Colonic mucosa (tissue), 4 donors: Measurements from ENCODE around the gene SLC25A44. TPM values are rescaled to one million over a fixed set of nuclear protein-coding genes. Genes with fewer than 3 reads are reported as not detected.
"Not testable (repeated sequence)": the region's sequence is repeated elsewhere in the genome, so short reads cannot be mapped to it uniquely, and the experiment has no call there.

Experiments used
- DNase-seq: peaks from one replicate; pipeline ENCODE4 v3.0.0-alpha.2; 2020
- H3K27ac ChIP-seq: fragments of 200-600 bp; one replicate; pipeline ENCODE4 v1.8.0; 2021
- H3K27me3 ChIP-seq: fragments of 200-600 bp; one replicate; pipeline ENCODE4 v1.8.0; 2021
- H3K36me3 ChIP-seq: fragments of 200-600 bp; one replicate; pipeline ENCODE4 v1.8.0; 2021
- H3K4me1 ChIP-seq: fragments of 200-600 bp; one replicate; pipeline ENCODE4 v1.8.0; 2021; ENCODE audit warnings: mild to moderate bottlenecking
- H3K4me3 ChIP-seq: fragments of 200-600 bp; one replicate; pipeline ENCODE4 v1.8.0; 2021
- H3K9ac ChIP-seq, 2 donors: one replicate each; pipeline ENCODE4 v1.7.0; 2013; ENCODE audit warnings: control low read depth in 2 of 2, low read depth in 2 of 2, low read length in 2 of 2
- H3K9me3 ChIP-seq: fragments of 200-600 bp; one replicate; pipeline ENCODE4 v1.8.0; 2021
- intact Hi-C: fragments of 100-400 bp; cut with DNase I; formaldehyde crosslinking; loops from one replicate; pipeline ENCODE4 v1.14.1; 2022
- total RNA-seq, 2 donors: library from RNA; stranded (reverse); fragmentation: NEBNext Ultra II Directional in 1 of 2; extraction: Animal tissue kit (Norgen Biotek cat#: 25700) in 1 of 2; gene quantifications; one replicate each; pipeline ENCODE4 v1.2.1, GENCODE V29; 2021
- TF ChIP-seq, protein P1 (sequence below): fragments of 200-600 bp; IDR thresholded peaks from one replicate; pipeline ENCODE4 v1.8.0; 2022; ENCODE audit warnings: antibody characterized with exemption, mild to moderate bottlenecking
- donor health status: healthy.
- donor health status: DM: no; HTN: no; CAD: no.
- donor health status: DM: no; HTN: no; CAD: no.

Gene SLC25A44
- total RNA-seq, 2 donors from 2014 or later = 23.6 to 26.8 TPM

DNA sequence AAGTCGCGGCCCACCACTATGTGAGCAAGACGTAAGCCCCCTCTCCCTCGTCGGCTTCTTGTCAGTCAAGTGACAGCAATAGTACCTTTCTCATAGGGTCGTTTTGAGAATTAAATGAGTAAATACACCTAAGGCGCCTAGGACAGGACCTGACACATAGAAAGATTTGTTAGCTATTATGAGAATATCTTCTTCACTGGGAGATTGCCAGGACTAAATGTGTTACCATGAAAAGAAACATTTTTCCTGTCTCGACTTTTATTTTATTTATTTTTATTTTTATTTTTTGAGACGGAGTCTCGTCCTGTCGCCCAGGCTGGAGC lies 19.7 kb downstream of the SLC25A44 start:
- peaks cover 4% of the 10 kb centered on the region for H3K4me1 ChIP-seq
- peak overlapping the region; percentile 85 to 88 for H3K9ac ChIP-seq
- peak overlapping the region; percentile 76 for H3K4me3 ChIP-seq
- TF ChIP-seq, protein P1, sequence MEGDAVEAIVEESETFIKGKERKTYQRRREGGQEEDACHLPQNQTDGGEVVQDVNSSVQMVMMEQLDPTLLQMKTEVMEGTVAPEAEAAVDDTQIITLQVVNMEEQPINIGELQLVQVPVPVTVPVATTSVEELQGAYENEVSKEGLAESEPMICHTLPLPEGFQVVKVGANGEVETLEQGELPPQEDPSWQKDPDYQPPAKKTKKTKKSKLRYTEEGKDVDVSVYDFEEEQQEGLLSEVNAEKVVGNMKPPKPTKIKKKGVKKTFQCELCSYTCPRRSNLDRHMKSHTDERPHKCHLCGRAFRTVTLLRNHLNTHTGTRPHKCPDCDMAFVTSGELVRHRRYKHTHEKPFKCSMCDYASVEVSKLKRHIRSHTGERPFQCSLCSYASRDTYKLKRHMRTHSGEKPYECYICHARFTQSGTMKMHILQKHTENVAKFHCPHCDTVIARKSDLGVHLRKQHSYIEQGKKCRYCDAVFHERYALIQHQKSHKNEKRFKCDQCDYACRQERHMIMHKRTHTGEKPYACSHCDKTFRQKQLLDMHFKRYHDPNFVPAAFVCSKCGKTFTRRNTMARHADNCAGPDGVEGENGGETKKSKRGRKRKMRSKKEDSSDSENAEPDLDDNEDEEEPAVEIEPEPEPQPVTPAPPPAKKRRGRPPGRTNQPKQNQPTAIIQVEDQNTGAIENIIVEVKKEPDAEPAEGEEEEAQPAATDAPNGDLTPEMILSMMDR = no peak
- no peaks in the 10 kb centered on the region for H3K9me3 ChIP-seq
- H3K27me3 ChIP-seq = no peaks in the 10 kb centered on the region
- peak overlapping the region; percentile 93 for H3K27ac ChIP-seq
- no peaks in the 10 kb centered on the region for H3K36me3 ChIP-seq
- intact Hi-C loops = no loop called here
- DNase-seq = no peak

DNA sequence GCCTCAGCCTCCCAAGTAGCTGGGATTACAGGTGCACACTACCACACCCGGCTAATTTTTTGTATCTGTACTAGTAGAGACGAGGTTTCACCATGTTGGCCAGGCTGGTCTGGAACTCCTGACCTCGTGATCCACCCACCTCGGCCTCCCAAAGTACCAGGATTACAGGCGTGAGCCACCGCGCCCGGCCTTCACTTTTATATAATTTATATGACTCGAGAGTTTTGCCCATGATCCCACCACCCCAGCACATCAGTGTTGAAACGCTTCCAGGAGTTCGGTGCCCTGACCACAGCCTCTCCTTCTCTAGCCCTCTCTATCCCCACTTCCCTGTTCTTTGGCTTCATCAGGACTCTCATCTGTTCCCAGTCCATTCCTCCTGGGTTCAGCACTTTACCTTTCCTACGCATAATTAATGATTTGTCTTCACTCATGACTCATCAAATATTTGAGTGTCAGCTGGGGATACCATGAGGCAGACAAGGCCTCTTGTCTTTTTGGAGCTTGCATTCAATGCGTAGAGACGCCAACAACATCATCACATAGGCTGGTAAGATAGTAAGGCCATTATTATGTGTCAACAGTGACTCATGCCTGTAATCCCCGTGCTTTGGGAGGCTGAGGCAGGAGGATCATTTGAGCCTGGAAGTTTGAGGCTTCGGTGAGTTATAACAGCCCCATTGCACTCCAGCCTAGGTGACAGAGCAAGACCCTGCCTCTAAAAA lies 20.3 kb downstream of the SLC25A44 start:
- Histone ChIP-seq H3K4me3 (peak overlapping the region; percentile 76), H3K27ac (peak overlapping the region; percentile 93), H3K36me3 (no peaks in the 10 kb centered on the region), H3K27me3 (no peaks in the 10 kb centered on the region), H3K4me1 (peaks cover 4% of the 10 kb centered on the region), H3K9me3 (no peaks in the 10 kb centered on the region), H3K9ac (peak overlapping the region in 1 of 2 donors; percentile 34)
- TF ChIP-seq, protein P1 = no peak
- intact Hi-C loops = no loop called here
- DNase-seq = no peak

DNA sequence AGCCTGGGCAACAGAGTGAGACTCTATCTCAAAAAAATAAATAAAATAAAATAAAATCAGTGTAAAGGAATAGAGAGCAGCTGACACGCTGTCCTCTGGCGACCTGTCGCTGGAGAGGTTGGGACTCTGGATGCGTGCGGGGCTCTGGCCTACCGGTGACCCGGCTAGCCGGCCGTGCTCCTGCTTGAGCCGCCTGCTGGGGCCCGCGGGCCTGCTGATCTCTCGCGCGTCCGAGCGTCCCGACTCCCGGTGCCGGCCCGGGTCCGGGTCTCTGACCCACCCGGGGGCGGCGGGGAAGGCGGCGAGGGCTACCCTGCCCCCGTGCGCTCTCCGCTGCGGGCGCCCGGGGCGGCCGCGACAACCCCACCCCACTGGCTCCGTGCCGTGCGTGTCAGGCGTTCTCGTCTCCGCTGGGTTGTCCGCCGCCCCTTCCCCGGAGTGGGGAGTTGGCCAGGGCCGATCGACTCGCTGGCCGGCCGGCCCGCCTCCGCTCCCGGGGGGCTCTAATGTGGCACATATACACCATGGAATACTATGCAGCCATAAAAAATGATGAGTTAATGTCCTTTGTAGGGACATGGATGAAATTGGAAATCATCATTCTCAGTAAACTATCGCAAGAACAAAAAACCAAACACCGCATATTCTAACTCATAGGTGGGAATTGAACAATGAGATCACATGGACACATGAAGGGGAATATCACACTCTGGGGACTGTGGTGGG lies 22.6 kb downstream of the SLC25A44 start:
- H3K27me3 ChIP-seq, H3K4me1 ChIP-seq, H3K9ac ChIP-seq, H3K4me3 ChIP-seq, DNase-seq, H3K9me3 ChIP-seq, H3K36me3 ChIP-seq, intact Hi-C loops, H3K27ac ChIP-seq: not testable (repeated sequence)

DNA sequence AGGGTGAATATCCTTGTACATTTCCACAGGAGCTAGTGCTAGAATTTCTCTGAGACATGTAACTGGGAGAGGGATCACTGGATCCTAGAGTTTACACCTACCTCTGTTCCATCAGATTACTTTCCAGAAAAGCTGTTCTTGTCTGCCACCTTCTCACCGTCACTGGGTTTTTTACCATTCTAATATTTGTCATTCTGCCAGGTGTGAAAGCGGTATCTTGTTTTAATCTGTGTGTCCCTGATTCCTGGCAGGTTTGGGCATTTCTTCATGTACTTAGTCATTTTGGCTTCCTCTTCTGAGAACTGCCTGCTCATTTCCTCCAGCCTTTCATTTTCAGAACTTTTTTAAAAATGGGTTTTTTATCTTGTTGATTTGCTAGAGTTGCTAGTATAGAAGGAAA lies 24.0 kb downstream of the SLC25A44 start:
- Histone ChIP-seq H3K9ac (no peak overlapping the region), H3K9me3 (no peaks in the 10 kb centered on the region), H3K36me3 (no peaks in the 10 kb centered on the region), H3K27ac (peak overlapping the region; percentile 9), H3K27me3 (no peaks in the 10 kb centered on the region), H3K4me1 (peaks cover 4% of the 10 kb centered on the region), H3K4me3 (no peak overlapping the region)
- intact Hi-C loops = no loop called here
- DNase-seq = no peak
- TF ChIP-seq, protein P1 = no peak

DNA sequence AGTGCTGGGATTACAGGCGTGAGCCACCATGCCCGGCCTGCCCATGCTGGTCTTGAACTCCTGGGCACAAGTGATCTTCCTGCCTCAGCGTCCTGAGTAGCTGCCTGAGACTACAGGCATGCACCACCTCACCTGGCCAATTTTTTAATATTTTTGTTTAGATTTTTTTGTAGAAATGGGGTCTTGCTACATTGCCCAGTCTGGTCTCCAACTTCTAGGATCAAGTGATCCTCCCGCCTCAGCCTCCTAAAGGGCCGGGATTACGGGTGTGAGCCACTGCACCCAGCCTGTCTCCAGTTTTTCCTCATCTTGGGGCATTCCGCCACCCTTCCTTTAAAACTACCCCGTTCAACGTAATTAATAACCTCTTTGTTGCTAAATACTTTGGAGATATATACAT lies 26.3 kb downstream of the SLC25A44 start:
- no peak overlapping the region for H3K4me3 ChIP-seq
- no peaks in the 10 kb centered on the region for H3K36me3 ChIP-seq
- no peak overlapping the region for H3K27ac ChIP-seq
- no peak for DNase-seq
- TF ChIP-seq, protein P1 = no peak
- intact Hi-C loops = no loop called here
- no peaks in the 10 kb centered on the region for H3K27me3 ChIP-seq
- H3K9ac ChIP-seq = no peak overlapping the region
- no peaks in the 10 kb centered on the region for H3K4me1 ChIP-seq
- H3K9me3 ChIP-seq = no peaks in the 10 kb centered on the region
